ENCODE measurements around the gene ADRA1B.
"Not testable (repeated sequence)": the region's sequence is repeated elsewhere in the genome, so short reads cannot be mapped to it uniquely, and the experiment has no call there.

ADRA1B gene

DNA sequence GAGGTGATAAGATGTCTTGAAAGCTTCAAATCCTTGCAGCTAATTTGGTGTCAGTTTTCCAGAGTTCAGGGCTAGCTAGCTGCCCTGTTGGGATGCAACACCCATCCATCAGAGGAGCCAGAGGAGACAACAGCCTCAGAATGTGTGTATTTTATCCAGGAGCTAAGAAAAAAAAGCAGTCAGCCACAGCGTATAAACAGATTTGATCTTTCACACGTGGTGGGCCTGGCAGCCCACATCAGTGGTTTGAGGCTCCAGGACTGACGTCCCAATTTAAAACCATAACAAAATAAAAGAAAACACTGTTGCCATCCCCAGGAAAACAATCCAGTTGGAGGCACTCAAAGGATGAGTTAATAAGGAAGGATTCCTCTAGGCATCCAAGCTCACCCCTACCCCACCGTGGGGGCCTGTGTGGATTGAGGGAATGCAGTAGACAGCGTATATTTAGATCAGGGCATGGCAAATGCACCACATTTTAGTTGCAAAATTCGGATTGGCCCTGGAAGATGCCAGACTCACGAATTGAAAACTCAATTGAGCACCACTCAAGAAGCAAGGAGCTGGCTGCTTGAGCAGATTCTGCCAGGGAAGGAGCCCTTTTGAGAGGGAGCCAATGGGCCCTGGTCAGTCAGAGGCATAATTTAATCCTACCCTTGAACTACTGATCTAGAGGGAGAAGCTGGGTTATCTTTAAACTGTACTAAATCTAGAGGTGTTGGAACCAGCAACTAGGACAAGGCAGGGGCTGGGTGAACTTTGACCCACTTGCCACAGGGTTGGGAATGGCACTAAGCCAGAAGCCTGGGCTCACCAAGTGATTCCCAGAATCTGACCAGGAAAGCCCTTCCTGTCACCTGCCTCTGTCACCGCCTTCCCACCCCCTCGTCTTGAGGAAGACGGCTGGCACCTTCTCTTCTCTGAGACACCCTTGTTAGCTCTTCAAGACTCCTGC lies 17.5 kb downstream of the ADRA1B start:
- DNase-seq = no peak

DNA sequence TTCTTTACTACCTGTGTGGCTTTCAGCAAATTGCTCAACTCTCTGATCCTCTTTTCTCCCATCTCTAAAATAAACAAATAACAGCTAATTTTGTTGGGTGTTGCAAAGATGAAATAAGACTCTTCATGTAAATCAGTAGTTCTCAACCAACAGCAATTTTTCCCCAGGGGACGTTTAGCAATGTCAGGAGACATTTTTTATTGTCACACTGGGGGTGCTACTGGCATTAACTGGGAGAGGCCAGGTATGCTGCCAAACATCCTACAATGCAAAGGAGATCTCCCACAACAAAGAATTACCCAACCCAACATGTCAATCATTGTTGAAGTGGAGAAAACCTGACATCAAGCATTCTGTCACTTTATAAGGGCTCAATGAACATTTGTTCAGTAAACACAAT lies 19.7 kb downstream of the ADRA1B start:
- no peak for DNase-seq

DNA sequence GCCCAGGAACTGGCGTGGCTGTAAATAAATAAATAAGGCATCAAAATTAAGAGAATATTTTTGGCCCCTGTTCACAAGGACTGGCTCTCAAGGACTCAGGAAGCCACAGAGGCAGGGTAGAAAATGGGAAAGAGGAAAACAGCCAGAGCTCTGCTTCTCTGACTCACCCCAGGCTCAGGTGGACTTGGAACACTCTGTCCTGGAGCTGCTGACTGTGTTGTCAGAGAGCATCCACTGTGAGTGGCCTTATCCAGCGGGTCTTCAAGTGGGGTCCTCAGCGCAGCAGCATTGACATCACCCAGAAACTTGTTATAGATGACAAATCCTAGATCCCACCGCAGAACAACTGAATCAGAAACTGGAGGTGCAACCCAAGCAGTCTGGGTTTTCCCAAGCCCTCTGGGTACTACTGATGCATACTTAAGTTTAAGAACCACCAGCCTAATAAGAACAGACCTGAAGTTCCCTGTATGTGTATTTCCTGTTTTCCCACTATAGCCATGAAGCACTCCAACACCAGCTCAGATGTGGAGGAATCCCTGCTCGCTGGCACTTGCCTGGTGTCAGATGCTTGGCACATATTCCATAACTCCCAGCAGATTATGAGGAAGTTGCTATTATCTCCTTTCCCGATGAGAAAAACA lies 20.5 kb downstream of the ADRA1B start:
- DNase-seq = no peak

DNA sequence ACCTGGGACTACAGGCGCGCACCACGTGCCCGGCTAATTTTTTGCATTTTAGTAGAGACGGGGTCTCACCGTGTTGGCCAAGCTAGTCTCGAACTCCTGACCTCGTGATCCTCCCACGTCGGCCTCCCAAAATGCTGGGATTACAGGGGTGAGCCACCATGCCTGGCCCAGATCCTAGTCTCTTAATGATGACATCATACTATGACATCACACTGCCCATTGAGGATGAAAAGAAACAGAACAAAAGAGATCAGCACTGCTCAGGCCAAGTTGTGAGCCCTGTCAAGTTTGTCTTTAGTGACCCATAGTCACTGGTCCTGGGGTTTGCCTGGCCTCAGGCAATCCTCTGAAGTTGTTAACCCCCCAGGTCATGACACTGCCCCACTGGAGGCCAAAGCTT lies 21.3 kb downstream of the ADRA1B start:
- no peak for DNase-seq

GRCh38 chr5:159943326-159943725 lies 27.0 kb downstream of the ADRA1B start:
- no peak for DNase-seq

- no peak for DNase-seq
Measured at GRCh38 chr5:159944056-159944600, 27.8 kb downstream of the ADRA1B start.

DNA sequence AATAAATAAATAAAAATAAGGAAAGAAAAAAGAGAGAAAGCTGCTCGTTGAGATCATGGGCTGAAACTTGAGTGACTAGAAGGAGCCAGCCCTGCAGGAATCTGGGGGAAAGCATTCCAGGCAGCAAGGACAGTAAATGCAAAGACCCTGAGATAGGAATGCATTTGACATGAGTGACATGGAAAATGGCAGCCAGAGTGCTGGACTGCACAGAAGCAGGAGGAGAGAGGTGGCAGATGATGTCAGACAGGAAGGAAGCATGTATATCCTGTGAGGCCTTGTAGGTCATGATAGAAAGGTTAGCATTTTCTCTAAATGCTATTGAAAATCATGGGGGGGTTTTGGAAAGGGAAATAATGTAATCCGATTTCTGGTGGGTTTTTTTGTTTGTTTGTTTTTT lies 29.1 kb downstream of the ADRA1B start:
- no peak for DNase-seq

DNA sequence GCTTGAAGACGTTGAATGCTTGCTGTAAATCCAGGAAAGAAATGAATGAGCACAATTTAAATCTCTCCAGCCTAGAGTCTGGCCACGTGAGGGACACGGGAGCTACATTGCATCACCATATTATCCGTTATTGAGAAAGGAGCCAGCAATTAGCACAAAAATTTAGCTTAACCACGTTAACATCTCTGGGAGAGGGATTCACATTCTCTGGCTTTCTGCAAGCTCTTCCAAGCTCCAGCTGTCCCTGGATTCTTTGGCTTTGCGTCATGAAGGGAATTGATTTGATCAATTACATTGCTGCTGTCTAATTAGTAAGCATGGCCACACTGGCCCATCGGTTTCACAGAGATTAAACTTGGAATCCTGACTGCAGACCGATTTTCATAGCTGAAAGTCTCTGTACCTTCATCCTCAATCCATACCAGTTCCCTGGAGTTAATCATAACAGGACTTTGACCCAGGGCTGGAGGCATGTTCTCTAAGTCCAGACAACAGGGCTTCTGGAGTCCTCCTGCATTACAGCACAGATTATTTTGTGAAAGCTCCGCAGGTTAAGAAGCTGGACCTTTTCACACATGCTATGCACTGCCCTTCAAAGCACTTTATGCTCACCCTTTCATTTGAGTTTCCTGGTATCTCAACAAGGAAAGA lies 31.6 kb downstream of the ADRA1B start:
- no peak for DNase-seq

- no peak for DNase-seq
Measured at GRCh38 chr5:159951387-159951786, 35.1 kb downstream of the ADRA1B start.

DNA sequence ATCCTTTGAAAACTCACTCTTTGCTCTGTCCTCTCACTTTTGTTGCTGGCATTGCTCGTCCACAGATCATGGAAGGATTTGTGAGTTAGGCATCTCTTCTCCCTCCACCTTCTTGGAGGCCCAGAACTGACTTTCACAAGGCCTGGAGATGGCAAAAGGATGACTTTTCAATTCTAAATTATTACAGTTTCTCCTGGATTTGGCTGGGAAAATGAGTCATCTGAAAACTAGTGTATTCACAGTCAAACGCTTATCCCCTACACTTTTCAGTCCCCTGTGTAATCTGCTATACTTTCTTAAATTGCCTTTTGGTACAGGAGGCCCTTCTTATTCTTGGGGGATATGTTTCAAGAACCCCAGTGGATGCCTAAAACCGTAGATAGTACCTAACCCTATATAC lies 35.6 kb downstream of the ADRA1B start:
- no peak for DNase-seq

DNA sequence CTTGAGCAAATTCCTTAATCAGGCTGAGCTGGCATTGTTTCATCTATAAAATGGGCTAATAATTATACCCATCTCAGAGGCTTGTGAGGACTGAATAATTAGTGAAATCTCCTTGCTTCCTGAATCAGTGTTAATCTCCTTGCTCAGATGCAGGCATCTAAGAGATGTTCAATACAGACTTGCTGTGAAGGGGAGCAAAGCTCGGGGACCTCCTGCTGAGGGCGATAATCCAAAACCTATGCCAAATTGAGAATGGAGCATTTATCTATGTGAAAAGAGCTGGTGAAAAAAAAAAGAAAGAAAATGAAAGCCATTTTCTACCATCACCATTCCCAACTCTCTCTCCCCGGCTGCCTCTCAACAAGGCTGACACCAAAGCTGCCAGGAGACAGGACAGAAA lies 37.3 kb downstream of the ADRA1B start:
- no peak for DNase-seq

- DNase-seq = no peak
Measured at GRCh38 chr5:159955056-159955624, 38.9 kb downstream of the ADRA1B start.

DNA sequence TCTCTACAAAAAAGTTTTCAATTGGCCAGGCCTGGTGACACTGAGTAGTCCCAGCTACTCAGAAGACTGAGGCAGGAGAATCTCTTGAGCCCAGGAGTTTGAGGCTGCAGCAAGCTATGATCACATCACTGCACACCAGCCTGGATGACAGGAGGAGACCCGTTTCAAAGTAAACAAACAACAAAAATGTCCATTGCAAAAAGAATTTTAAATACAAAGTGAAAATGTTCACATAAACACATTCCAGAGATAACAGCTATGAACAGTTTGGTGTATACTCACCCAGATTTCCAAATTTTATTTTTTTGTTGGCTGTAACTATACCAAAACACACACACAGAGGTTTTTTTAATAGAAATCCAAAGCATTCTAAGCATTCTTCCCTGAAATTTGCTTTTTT lies 39.8 kb downstream of the ADRA1B start:
- DNase-seq = no peak

- DNase-seq = no peak
Measured at GRCh38 chr5:159961176-159962160, 45.2 kb downstream of the ADRA1B start.

DNA sequence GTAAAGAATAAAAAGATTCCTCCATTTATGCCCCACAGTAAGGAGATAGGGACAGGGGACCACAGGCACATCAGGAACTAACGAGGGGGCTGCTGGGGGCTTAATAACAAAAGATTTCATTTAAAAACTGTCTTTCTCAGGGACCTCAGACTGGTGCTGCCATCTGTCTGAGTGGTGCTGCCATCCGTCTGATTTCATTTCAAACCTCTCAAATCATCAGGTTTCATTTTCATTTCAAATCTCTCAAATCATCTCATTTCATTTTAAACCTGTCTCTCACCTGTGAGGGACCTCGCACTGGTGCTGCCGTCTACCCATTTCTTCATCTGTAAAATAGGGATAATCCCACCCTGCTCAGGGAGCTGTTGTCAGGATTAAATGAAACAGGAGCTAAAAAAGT lies 45.9 kb downstream of the ADRA1B start:
- no peak for DNase-seq

DNA sequence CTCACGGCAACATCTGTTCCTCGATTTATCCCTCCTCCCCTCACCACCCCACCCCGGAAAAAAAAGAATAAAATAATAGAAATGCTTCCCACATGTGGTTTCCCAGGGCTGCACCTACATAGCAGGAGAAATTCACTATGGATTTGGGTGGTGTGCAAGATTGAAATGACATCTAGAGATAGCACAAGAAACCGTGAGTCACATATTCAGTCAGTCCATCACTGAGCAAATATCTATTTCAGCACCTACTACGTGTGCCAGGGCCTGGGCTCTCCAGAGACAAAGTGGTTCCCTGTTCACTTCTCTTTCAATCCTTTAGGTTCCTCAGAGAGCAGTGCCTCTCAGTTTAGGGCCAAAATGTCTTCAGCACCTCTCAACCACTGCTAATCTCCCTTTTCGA lies 47.7 kb downstream of the ADRA1B start:
- DNase-seq = no peak

GRCh38 chr5:159965031-159965837 lies 49.0 kb downstream of the ADRA1B start:
- peak; percentile 15 for DNase-seq

DNA sequence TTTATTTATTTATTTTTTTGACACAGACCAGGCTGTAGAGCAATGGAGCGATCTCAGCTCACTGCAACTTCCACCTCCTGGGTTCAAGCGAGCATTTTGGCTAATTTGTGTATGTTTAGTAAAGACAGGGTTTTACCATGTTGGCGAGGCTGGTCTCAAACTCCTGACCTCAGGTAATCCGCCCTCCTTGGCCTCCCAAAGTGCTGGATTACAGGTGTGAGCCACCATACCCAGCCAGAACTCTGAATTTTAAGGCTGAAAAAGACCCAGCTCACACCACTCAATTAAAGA lies 49.5 kb downstream of the ADRA1B start:
- not testable (repeated sequence) for DNase-seq

DNA sequence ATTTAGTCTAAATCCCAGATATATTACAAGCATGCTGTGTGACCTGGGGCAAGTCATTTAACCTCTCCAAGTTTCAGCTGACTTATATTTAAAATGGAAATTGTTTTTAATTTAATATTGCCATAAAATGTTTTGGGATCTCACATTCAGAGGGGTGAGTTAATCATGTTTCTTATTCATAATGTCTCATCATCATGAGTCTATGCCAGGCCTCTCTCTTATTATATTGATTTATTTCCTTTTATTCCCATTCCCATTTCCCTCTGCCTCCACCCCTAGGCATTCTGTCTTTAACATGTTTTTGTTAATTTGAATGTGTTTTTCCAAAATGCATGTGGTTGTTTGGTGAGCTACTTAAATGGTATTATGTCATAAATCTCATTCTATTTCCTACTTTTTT lies 53.7 kb downstream of the ADRA1B start:
- no peak for DNase-seq

DNA sequence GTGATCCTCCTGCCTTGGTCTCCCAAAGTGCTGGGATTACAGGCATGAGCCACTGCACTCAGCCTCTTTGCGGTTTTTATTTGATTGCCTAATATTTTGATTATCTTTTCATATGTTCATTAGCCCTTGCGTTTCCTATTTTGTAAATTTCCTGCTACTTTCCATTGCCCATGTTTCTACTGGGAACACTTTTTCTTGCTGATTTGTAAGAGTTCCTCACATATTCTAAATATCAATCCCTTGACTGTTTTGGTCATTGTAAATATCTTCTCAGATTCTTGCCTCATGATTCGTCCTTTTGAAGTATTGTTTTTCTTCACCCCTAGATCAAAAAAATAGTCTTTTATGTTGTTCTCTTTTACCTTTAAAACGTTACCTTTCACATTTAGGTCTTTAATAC lies 54.8 kb downstream of the ADRA1B start:
- no peak for DNase-seq

GRCh38 chr5:159971514-159971913 lies 55.2 kb downstream of the ADRA1B start:
- no peak for DNase-seq

Measured in activated CD4-positive, alpha-beta T cell treated with anti-CD3 and anti-CD28 coated beads, Interleukin-2, amount 50 U/mL, for 16 hours (primary cell).